GM12801 (cell line): ENCODE results near the gene PARP12.

Experiments used
- CTCF ChIP-seq: IDR thresholded peaks from one replicate; pipeline ENCODE4 v1.5.1; 2011; ENCODE audit warnings: control low read depth; ENCODE audit not compliant: insufficient read length; ENCODE audit errors: extremely low read depth

The PARP12 gene

GRCh38 chr7:139976055-139976837 is 86.5 kb downstream of the PARP12 start:
- no peak for TF ChIP-seq CTCF

- no peak for TF ChIP-seq CTCF
These were observed 88.5 kb downstream of the PARP12 start for GRCh38 chr7:139974179-139974811.
